ENCODE measurements around the gene EDDM3A.

The EDDM3A gene

GRCh38 chr14:20768593-20768892 lies 22.9 kb downstream of the EDDM3A start:
- Histone ChIP-seq H3K9me3 (ENCODE audit: low read depth, low read length) (no peaks in the 10 kb centered on the region), H3K4me3 (no peak overlapping the region), H3K9ac (ENCODE audit: insufficient read length) (no peak overlapping the region), H3K27ac (no peak overlapping the region), H3K36me3 (ENCODE audit: insufficient read depth, low read length) (no peaks in the 10 kb centered on the region)
- no peak for DNase-seq (ENCODE audit: low read depth, low spot score)
- TF ChIP-seq FOXP2 (optimal IDR thresholded peaks at IDR 0.05; ENCODE audit: control extremely low read depth, extremely low read length, insufficient read depth) = no peak
- TF ChIP-seq POLR2AphosphoS5 (IDR thresholded peaks at IDR 0.05; ENCODE audit: borderline replicate concordance, low read depth, low read length) = no peak
- no peak for TF ChIP-seq EZH2 (IDR thresholded peaks at IDR 0.05)

GRCh38 chr14:20769421-20769820 lies 23.7 kb downstream of the EDDM3A start:
- Histone ChIP-seq H3K36me3 (ENCODE audit: insufficient read depth, low read length) (no peaks in the 10 kb centered on the region), H3K9ac (ENCODE audit: insufficient read length) (no peak overlapping the region), H3K4me3 (no peak overlapping the region), H3K9me3 (ENCODE audit: low read depth, low read length) (no peaks in the 10 kb centered on the region), H3K27ac (no peak overlapping the region)
- TF ChIP-seq EZH2 (IDR thresholded peaks at IDR 0.05) = no peak
- TF ChIP-seq POLR2AphosphoS5 (IDR thresholded peaks at IDR 0.05; ENCODE audit: borderline replicate concordance, low read depth, low read length) = no peak
- no peak for TF ChIP-seq FOXP2 (optimal IDR thresholded peaks at IDR 0.05; ENCODE audit: control extremely low read depth, extremely low read length, insufficient read depth)
- DNase-seq (ENCODE audit: low read depth, low spot score) = no peak

- Histone ChIP-seq H3K9me3 (ENCODE audit: low read depth, low read length) (no peaks in the 10 kb centered on the region), H3K9ac (ENCODE audit: insufficient read length) (no peak overlapping the region), H3K4me3 (no peak overlapping the region), H3K36me3 (ENCODE audit: insufficient read depth, low read length) (no peaks in the 10 kb centered on the region), H3K27ac (no peak overlapping the region)
- DNase-seq (ENCODE audit: low read depth, low spot score) = no peak
- no peak for TF ChIP-seq EZH2 (IDR thresholded peaks at IDR 0.05)
- TF ChIP-seq POLR2AphosphoS5 (IDR thresholded peaks at IDR 0.05; ENCODE audit: borderline replicate concordance, low read depth, low read length) = no peak
- no peak for TF ChIP-seq FOXP2 (optimal IDR thresholded peaks at IDR 0.05; ENCODE audit: control extremely low read depth, extremely low read length, insufficient read depth)
Measured at GRCh38 chr14:20772650-20773049, 27.0 kb downstream of the EDDM3A start.

- H3K36me3 ChIP-seq (ENCODE audit: insufficient read depth, low read length) = no peaks in the 10 kb centered on the region
- H3K9me3 ChIP-seq (ENCODE audit: low read depth, low read length) = no peaks in the 10 kb centered on the region
- H3K4me3 ChIP-seq = no peak overlapping the region
- no peak for DNase-seq (ENCODE audit: low read depth, low spot score)
- no peak overlapping the region for H3K9ac ChIP-seq (ENCODE audit: insufficient read length)
- H3K27ac ChIP-seq = no peak overlapping the region
- no peak for TF ChIP-seq EZH2 (IDR thresholded peaks at IDR 0.05)
- no peak for TF ChIP-seq POLR2AphosphoS5 (IDR thresholded peaks at IDR 0.05; ENCODE audit: borderline replicate concordance, low read depth, low read length)
- no peak for TF ChIP-seq FOXP2 (optimal IDR thresholded peaks at IDR 0.05; ENCODE audit: control extremely low read depth, extremely low read length, insufficient read depth)
Measured at GRCh38 chr14:20774258-20774824, 28.7 kb downstream of the EDDM3A start.

- Histone ChIP-seq H3K9ac (ENCODE audit: insufficient read length) (no peak overlapping the region), H3K27ac (no peak overlapping the region), H3K36me3 (ENCODE audit: insufficient read depth, low read length) (no peaks in the 10 kb centered on the region), H3K9me3 (ENCODE audit: low read depth, low read length) (no peaks in the 10 kb centered on the region), H3K4me3 (no peak overlapping the region)
- DNase-seq (ENCODE audit: low read depth, low spot score) = no peak
- TF ChIP-seq EZH2 (IDR thresholded peaks at IDR 0.05) (no peak), FOXP2 (optimal IDR thresholded peaks at IDR 0.05; ENCODE audit: control extremely low read depth, extremely low read length, insufficient read depth) (no peak), POLR2AphosphoS5 (IDR thresholded peaks at IDR 0.05; ENCODE audit: borderline replicate concordance, low read depth, low read length) (no peak)
Measured at GRCh38 chr14:20775043-20775442, 29.4 kb downstream of the EDDM3A start.

DNA sequence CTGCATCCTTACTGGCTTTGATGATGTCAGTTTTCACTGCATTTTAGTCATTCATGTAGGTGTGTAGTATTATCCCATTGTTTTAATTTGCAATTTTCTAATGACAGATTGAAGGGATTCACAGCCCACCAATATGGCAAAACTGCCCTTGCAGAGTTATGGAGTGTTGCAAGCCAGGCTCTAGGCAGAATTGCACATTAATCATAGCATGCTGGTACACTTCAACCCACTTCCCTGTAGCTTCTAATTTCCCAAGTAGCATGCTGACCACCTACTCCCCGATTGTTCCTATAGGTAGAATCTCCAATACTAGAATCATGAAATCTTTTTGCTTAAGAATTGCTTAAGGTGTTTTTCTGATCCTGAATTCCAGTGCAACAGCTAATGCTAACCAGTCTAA lies 30.2 kb downstream of the EDDM3A start:
- no peak overlapping the region for H3K4me3 ChIP-seq
- H3K36me3 ChIP-seq (ENCODE audit: insufficient read depth, low read length) = no peaks in the 10 kb centered on the region
- H3K27ac ChIP-seq = no peak overlapping the region
- H3K9me3 ChIP-seq (ENCODE audit: low read depth, low read length) = no peaks in the 10 kb centered on the region
- TF ChIP-seq FOXP2 (optimal IDR thresholded peaks at IDR 0.05; ENCODE audit: control extremely low read depth, extremely low read length, insufficient read depth) (no peak), POLR2AphosphoS5 (IDR thresholded peaks at IDR 0.05; ENCODE audit: borderline replicate concordance, low read depth, low read length) (no peak), EZH2 (IDR thresholded peaks at IDR 0.05) (no peak)
- DNase-seq (ENCODE audit: low read depth, low spot score) = no peak
- no peak overlapping the region for H3K9ac ChIP-seq (ENCODE audit: insufficient read length)

DNA sequence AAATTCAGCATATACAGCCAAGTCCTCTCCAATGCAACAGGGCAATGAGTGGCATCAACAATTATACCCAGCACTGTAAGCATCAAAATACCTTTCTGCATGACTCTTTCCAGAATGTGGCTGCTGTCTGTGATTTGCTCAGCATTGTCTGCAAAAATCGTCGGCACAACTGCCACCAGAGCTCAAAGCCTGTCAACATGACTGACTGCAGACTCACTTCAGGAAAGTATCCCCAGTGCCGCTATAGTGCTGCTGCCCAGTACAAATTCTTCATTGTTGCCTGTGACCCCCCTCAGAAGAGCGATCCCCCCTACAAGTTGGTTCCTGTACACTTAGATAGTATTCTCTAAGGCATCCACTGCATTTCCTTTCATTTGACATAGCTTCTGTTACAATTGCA lies 36.1 kb downstream of the EDDM3A start:
- Histone ChIP-seq H3K27ac (no peak overlapping the region), H3K4me3 (peak overlapping the region; percentile 55), H3K9ac (ENCODE audit: insufficient read length) (no peak overlapping the region), H3K9me3 (ENCODE audit: low read depth, low read length) (no peaks in the 10 kb centered on the region), H3K36me3 (ENCODE audit: insufficient read depth, low read length) (no peaks in the 10 kb centered on the region)
- TF ChIP-seq POLR2AphosphoS5 (IDR thresholded peaks at IDR 0.05; ENCODE audit: borderline replicate concordance, low read depth, low read length) (no peak), EZH2 (IDR thresholded peaks at IDR 0.05) (no peak), FOXP2 (optimal IDR thresholded peaks at IDR 0.05; ENCODE audit: control extremely low read depth, extremely low read length, insufficient read depth) (no peak)
- no peak for DNase-seq (ENCODE audit: low read depth, low spot score)

GRCh38 chr14:20782280-20782890 lies 36.7 kb downstream of the EDDM3A start:
- Histone ChIP-seq H3K4me3 (peak overlapping the region; percentile 55), H3K9me3 (ENCODE audit: low read depth, low read length) (no peaks in the 10 kb centered on the region), H3K36me3 (ENCODE audit: insufficient read depth, low read length) (no peaks in the 10 kb centered on the region), H3K9ac (ENCODE audit: insufficient read length) (no peak overlapping the region), H3K27ac (no peak overlapping the region)
- TF ChIP-seq EZH2 (IDR thresholded peaks at IDR 0.05) (no peak), POLR2AphosphoS5 (IDR thresholded peaks at IDR 0.05; ENCODE audit: borderline replicate concordance, low read depth, low read length) (no peak), FOXP2 (optimal IDR thresholded peaks at IDR 0.05; ENCODE audit: control extremely low read depth, extremely low read length, insufficient read depth) (no peak)
- DNase-seq (ENCODE audit: low read depth, low spot score) = no peak

GRCh38 chr14:20787025-20787424 lies 41.3 kb downstream of the EDDM3A start:
- Histone ChIP-seq H3K27ac (no peak overlapping the region), H3K4me3 (no peak overlapping the region), H3K9me3 (ENCODE audit: low read depth, low read length) (no peaks in the 10 kb centered on the region), H3K9ac (ENCODE audit: insufficient read length) (no peak overlapping the region), H3K36me3 (ENCODE audit: insufficient read depth, low read length) (no peaks in the 10 kb centered on the region)
- no peak for DNase-seq (ENCODE audit: low read depth, low spot score)
- TF ChIP-seq EZH2 (IDR thresholded peaks at IDR 0.05) = no peak
- TF ChIP-seq FOXP2 (optimal IDR thresholded peaks at IDR 0.05; ENCODE audit: control extremely low read depth, extremely low read length, insufficient read depth) = no peak
- no peak for TF ChIP-seq POLR2AphosphoS5 (IDR thresholded peaks at IDR 0.05; ENCODE audit: borderline replicate concordance, low read depth, low read length)
